PC-9 (cell line): ENCODE data around the gene CDC27.

ENCODE experiments used
- EZH2 ChIP-seq: fragments of 200-600 bp; sonication (generic); IDR thresholded peaks from 2 replicates; pipeline ENCODE4 v1.8.0; 2017; ENCODE audit warnings: antibody characterized with exemption, low read depth
- TF ChIP-seq, protein P1 (sequence below): fragments of 200-600 bp; sonication (generic); conservative IDR thresholded peaks from 2 replicates; pipeline ENCODE4 v1.6.1; 2017; ENCODE audit warnings: mixed run types, antibody characterized with exemption, mild to moderate bottlenecking, moderate library complexity

DNA sequence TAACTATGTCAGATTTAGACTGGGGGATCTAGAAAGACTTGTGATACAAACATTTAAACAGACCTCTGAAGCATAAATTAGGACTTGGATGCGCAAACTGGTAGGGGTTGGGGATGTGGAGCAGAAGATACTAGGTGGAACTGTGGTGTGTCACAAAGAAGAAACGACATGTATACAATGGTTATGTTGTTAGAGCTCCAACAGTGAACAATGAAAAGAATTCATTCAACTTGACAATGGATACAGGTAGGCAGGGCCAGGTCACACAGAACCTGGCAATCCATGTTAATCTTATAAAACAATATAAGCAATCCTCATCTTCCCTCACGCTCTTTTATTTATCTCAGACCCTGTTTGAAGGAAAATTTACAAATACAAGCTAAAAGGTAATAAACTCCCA is 102.0 kb downstream of the CDC27 start:
- TF ChIP-seq, protein P1, sequence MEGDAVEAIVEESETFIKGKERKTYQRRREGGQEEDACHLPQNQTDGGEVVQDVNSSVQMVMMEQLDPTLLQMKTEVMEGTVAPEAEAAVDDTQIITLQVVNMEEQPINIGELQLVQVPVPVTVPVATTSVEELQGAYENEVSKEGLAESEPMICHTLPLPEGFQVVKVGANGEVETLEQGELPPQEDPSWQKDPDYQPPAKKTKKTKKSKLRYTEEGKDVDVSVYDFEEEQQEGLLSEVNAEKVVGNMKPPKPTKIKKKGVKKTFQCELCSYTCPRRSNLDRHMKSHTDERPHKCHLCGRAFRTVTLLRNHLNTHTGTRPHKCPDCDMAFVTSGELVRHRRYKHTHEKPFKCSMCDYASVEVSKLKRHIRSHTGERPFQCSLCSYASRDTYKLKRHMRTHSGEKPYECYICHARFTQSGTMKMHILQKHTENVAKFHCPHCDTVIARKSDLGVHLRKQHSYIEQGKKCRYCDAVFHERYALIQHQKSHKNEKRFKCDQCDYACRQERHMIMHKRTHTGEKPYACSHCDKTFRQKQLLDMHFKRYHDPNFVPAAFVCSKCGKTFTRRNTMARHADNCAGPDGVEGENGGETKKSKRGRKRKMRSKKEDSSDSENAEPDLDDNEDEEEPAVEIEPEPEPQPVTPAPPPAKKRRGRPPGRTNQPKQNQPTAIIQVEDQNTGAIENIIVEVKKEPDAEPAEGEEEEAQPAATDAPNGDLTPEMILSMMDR: no peak
- TF ChIP-seq EZH2: no peak
